Measurements from ENCODE around the gene THSD7B. TPM values are rescaled to one million over a fixed set of nuclear protein-coding genes. Genes with fewer than 3 reads are reported as not detected.

Gene THSD7B
- total RNA-seq, 1 donor from 2014 or later, result not detected

DNA sequence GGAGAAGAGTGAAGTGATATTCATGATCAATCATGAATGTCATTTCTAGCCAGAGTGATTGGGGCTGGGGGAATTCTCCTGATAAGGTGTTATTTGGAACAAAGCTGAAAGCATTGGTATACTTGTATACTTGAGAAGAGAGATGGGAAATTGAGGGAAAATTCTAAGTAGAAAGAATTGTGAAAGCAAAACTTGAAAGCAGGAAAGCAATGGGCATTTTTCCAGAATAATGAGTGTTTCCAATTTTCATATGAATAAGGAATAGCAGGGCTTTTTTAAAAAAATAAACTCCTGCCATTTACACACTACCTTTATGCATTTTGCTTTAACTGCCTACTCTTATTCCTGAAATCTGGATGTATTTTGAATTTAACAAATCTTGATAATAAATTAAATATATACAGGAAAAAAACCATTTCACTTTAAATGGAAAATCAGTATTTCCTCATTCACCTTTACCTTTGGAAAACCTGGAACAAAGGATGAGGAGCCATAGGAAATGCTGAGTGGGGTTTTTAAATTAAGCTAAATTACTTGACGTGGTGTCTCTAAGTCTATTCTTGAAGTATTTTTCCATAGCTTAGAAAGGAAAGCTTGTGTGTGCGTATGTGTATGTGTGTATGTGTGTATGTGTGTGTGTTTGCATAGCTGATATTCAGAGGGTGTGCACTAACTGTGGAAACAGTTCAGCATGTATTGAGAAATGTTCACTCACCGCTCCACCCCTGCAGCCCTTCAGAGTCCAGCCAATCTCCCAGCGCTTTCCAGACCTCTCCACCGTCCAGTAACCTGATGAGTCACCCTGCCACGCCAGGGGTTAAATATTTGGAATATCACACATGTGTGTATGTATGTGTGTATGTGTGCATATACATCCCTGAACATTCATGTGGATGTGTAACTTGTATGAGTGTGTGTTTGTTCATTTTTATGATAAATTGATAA is 427.3 kb downstream of the THSD7B start:
- DNase-seq (ENCODE audit: low read depth in 2 of 2), result no peak

DNA sequence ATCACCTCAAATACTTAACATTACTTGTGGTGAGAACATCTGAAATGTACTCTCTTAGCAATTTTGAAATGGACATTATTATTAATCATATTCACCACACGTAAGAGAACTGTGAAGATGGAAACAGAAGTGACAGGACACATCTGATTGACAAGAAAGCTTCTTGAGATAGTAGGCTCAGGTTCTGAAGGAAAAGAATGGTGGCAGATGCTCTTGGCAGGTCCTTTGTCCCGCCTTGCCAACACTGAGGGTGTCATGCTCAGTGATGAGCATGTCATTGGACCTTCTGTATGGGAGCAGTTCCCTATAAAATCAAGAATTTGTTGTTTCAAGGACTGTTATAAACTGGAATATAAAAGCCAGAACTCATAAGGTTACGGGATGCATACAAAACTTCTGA is 428.1 kb downstream of the THSD7B start:
- DNase-seq (ENCODE audit: low read depth in 2 of 2), result no peak

DNA sequence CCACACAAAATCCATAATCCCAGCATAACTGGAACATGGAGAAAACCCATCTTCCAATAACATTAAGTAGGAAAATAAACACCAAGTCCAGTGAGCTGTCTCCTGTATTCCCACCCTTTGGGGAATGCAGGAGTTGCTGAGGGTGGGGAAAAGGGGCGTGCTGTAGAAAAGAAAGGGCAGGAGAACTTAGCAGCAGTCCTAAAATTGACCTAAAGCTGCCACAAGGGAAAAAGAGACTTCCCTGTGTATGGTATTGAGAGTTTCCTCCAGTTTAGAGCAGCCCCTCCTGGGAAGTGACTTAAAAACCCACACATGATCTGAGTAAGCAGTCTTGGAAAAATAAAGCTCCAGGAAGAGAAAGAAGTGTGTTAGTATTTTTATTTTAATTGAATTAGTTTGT is 428.8 kb downstream of the THSD7B start:
- no peak for DNase-seq (ENCODE audit: low read depth in 2 of 2)

DNA sequence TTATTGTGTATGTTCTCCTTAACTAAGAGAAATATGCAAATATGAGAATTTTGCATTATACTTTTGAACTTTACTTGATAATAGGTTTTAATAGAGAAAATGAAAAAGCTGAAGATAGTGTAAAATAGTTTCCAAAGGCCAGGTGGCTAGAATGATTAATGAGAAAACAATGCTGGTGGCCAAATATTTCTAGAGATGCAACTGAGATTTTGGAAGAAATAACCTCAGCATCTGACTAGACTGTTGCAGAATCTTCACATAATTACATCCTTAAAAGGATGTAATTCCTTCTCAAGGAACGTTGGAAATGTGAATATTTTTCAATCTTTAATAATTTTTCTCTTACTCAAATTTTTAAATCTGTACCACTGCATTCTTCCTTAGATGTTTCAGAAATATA is 434.4 kb downstream of the THSD7B start:
- DNase-seq (ENCODE audit: low read depth in 2 of 2), result no peak

DNA sequence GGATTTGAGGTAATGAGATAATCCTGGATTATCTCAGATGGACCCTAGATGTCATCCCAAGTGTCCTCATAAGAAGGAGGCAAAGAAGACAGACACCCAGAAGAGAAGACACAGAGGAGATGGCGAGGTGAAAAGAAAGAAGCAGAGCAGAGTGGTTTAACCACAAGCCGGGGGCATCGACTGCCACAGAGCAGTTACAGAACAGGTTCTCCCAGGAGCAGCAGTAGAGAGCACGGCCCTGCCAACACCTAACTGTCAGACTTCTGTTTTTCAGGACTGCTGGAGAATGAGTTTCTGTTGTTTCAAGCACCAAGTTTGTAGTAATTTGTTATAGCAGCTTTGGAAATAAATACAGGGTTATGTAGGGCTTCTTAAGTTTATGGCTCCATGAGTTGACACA is 437.0 kb downstream of the THSD7B start:
- no peak for DNase-seq (ENCODE audit: low read depth in 2 of 2)

DNA sequence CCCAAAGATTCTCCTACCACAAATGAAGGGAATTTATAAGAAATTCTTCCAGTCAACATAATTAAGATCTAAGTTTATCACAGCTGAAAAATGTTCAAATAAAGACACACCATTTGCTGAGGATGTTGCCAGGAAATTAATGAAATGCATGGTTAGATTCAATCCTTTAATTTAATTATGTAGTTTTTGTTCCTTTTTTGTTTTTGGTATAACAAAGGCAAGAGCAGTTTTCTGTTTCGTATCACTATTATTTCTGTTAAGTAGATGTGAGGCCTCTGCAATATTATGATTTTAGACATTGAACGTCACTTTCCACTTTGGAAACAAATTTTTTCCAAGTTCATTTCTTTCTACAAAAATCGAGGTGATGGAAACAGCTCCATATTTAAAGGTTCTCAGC is 440.0 kb downstream of the THSD7B start:
- DNase-seq (ENCODE audit: low read depth in 2 of 2), result no peak

GRCh38 chr2:137206069-137206468 is 440.7 kb downstream of the THSD7B start:
- DNase-seq (ENCODE audit: low read depth in 2 of 2), result no peak

GRCh38 chr2:137207030-137207429 is 441.7 kb downstream of the THSD7B start:
- DNase-seq (ENCODE audit: low read depth in 2 of 2), result no peak

DNA sequence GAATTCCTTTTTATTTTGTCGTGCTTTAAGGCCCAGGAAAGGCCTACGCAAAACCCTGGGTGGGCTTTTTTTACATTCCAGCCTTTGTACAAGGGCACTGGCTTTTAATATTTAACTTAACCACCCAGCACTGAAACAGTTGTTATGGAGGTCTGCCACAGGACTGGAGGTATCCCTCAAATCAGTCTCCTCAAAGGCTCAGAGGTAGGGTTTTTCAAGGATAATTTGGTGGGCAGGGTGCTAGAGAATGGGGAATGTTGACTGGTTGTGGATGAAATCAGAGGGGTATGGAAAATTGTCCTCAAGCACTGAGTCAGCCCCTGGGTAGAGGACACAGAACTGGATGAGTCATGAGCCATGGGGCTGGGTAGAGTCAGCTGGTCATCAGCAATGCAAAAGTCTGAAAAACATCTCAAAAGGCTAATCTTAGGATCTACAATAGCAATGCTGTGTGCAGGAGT is 443.1 kb downstream of the THSD7B start:
- DNase-seq (ENCODE audit: low read depth in 2 of 2), result no peak

GRCh38 chr2:137210039-137210438 is 444.7 kb downstream of the THSD7B start:
- DNase-seq (ENCODE audit: low read depth in 2 of 2), result no peak

GRCh38 chr2:137211761-137212160 is 446.4 kb downstream of the THSD7B start:
- no peak for DNase-seq (ENCODE audit: low read depth in 2 of 2)

GRCh38 chr2:137220438-137220993 is 455.2 kb downstream of the THSD7B start:
- DNase-seq (ENCODE audit: low read depth in 2 of 2), result no peak

DNA sequence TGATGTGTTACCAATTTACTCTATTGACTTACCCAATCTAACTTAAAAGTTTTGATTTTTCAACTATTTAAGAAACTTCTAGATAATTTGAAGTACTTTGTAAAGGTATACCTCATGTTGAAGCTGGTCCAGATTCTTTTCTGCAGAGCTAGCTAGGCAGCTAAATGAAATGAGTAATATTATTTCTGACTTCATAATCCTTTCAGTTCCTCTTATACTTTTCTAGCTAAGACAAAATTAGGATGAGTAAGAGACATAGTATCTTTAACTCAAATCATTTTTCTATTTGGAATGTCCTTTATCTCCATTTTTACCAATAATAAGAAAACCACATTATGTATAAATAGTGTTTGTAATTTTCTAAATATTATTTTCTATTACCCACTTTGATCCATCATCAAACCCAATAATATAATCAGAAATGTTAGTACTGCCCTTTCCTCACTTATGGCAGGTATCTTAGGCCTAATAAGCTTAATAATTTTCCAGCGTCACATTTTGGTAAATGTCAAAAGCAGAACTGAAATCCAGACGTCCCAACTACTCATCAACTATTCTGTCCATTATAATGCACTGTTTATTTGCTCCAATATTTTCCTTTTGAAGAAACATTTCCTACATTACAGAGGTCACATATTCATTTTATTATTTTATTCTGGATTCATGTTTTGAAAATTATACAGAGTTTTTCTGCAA is 456.6 kb downstream of the THSD7B start:
- no peak for DNase-seq (ENCODE audit: low read depth in 2 of 2)

GRCh38 chr2:137223722-137224121 is 458.4 kb downstream of the THSD7B start:
- DNase-seq (ENCODE audit: low read depth in 2 of 2), result no peak

GRCh38 chr2:137228566-137228965 is 463.2 kb downstream of the THSD7B start:
- no peak for DNase-seq (ENCODE audit: low read depth in 2 of 2)

GRCh38 chr2:137229834-137230233 is 464.5 kb downstream of the THSD7B start:
- DNase-seq (ENCODE audit: low read depth in 2 of 2), result no peak

DNA sequence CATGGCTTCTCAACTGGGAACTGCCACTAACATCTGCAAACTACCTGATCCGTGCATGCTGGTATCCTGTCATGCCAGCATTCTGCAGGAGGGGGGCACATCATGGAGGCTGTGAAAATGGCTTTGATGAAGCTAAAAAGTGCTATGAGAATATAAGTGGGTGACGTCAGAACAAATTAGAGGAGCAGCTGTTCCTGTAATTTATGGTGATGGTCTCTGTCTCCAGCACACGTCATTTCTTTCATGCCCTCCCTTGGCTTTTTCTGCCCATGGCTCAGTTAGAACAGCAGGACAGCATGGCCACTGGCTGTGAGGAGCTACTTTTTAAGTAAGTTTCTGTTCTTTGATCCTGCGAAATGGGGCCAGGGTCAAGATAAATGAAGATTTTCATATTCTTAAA is 466.3 kb downstream of the THSD7B start:
- DNase-seq (ENCODE audit: low read depth in 2 of 2), result no peak

- no peak for DNase-seq (ENCODE audit: low read depth in 2 of 2)
Observed at GRCh38 chr2:137232076-137232475, 466.7 kb downstream of the THSD7B start.

DNA sequence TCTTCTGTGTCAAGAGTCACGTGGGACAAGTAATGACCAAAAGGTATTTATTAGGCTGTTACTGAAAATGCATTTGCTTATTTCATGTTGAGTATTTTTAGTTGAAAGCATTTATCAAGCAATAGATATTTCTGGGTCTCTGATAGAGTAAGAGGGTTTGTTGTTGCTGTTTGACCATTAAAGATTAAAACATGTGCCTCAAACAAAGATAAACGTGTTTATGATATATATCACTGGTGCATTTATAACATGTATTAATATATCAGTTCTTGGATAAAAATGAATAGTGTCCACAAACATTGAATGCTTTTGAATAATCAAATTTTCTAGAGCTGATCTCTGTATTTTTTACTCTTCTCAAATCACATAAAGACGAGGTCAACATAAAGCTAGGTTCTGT is 467.7 kb downstream of the THSD7B start:
- no peak for DNase-seq (ENCODE audit: low read depth in 2 of 2)

- DNase-seq (ENCODE audit: low read depth in 2 of 2), result no peak
Observed at GRCh38 chr2:137237055-137237454, 471.7 kb downstream of the THSD7B start.

GRCh38 chr2:137238065-137238464 is 472.7 kb downstream of the THSD7B start:
- DNase-seq (ENCODE audit: low read depth in 2 of 2), result no peak

GRCh38 chr2:137249463-137250130 is 484.3 kb downstream of the THSD7B start:
- DNase-seq (ENCODE audit: low read depth in 2 of 2), result no peak

Data from lung microvascular endothelial cell (primary cell).